Caco-2 (cell line): ENCODE measurements around the gene ACYP1. TPM values are rescaled to one million over a fixed set of nuclear protein-coding genes. Genes with fewer than 3 reads are reported as not detected.

Experiments
- BruUV-seq: library from RNA; stranded (reverse); fragments of 400-500 nt; replicated peaks from 2 replicates; lab custom pipeline; 2021; lab: Mats Ljungman, UMichigan
- CTCF ChIA-PET: fragments of 300-600 bp; sonication (Branson Sonifier 250); formaldehyde crosslinking; loops from one replicate; lab custom pipeline; 2022; ENCODE audit warnings: antibody characterized with exemption; lab: Charles Lee
- POLR2A ChIA-PET: fragments of 300-600 bp; sonication (Branson Sonifier 250); formaldehyde crosslinking; loops from one replicate; lab custom pipeline; 2022; ENCODE audit warnings: antibody characterized with exemption; lab: Charles Lee
- DNase-seq, 2 experiments: peaks; one replicate each; pipeline versions ENCODE4 v3.0.0 to v3.0.0-alpha.2; 2020 to 2022
- H3K27me3 ChIP-seq: replicated peaks from 2 replicates; pipeline ENCODE4 v1.6.0; 2011; ENCODE audit warnings: low read length; ENCODE audit not compliant: control insufficient read depth, insufficient read depth
- H3K36me3 ChIP-seq: 2 replicates; pipeline ENCODE4 v1.5.1; 2011; ENCODE audit warnings: low read length; ENCODE audit not compliant: control insufficient read depth, insufficient read depth
- H3K4me1 ChIP-seq: fragments of 250-450 bp; sonication (Bioruptor Pico); 2 replicates; pipeline ENCODE4 v1.5.1; 2020; ENCODE audit warnings: mild to moderate bottlenecking
- H3K4me3 ChIP-seq: 2 replicates; pipeline ENCODE4 v1.5.1; 2011; ENCODE audit warnings: low read depth, mild to moderate bottlenecking, control low read depth, low read length
- H3K9me3 ChIP-seq: fragments of 250-450 bp; sonication (Bioruptor Pico); 2 replicates; pipeline ENCODE4 v1.5.1; 2020; ENCODE audit warnings: mild to moderate bottlenecking, moderate library complexity
- H3K27ac Mint-ChIP-seq: one replicate; pipeline ENCODE4 v1.8.0; 2022; ENCODE audit warnings: mixed read lengths; ENCODE audit not compliant: unreplicated experiment
- H3K27me3 Mint-ChIP-seq: one replicate; pipeline ENCODE4 v1.8.0; 2022; ENCODE audit warnings: mixed read lengths; ENCODE audit not compliant: insufficient read depth, unreplicated experiment
- H3K36me3 Mint-ChIP-seq: one replicate; pipeline ENCODE4 v1.8.0; 2022; ENCODE audit warnings: mild to moderate bottlenecking, mixed read lengths; ENCODE audit not compliant: insufficient read depth, unreplicated experiment
- H3K4me1 Mint-ChIP-seq: one replicate; pipeline ENCODE4 v1.8.0; 2022; ENCODE audit warnings: low read depth, mixed read lengths; ENCODE audit not compliant: unreplicated experiment
- H3K4me3 Mint-ChIP-seq: one replicate; pipeline ENCODE4 v1.8.0; 2022; ENCODE audit warnings: mild to moderate bottlenecking, moderate library complexity, mixed read lengths; ENCODE audit not compliant: unreplicated experiment
- H3K9me3 Mint-ChIP-seq: one replicate; pipeline ENCODE4 v1.8.0; 2022; ENCODE audit warnings: mixed read lengths; ENCODE audit not compliant: unreplicated experiment
- CTCF ChIP-seq, 2 experiments: fragments of 200-600 bp in 1 of 2; IDR thresholded peaks; 1 replicate in 1 of 2; 2 replicates in 1 of 2; pipeline versions ENCODE4 v1.5.1 to v1.8.0; 2011 to 2022; ENCODE audit warnings: antibody characterized with exemption in 1 of 2, control low read depth in 1 of 2, inconsistent platforms in 1 of 2, low read depth in 1 of 2, low read length in 1 of 2, mild to moderate bottlenecking in 1 of 2, moderate library complexity in 1 of 2; ENCODE audit not compliant: insufficient read depth in 1 of 2, severe bottlenecking in 1 of 2, unreplicated experiment in 1 of 2
- intact Hi-C: fragments of 100-400 bp; cut with micrococcal nuclease; formaldehyde crosslinking; loops from one replicate; pipeline ENCODE4 v1.10.0; 2022; ENCODE audit not compliant: unreplicated experiment
- total RNA-seq: library from RNA; stranded (reverse); gene quantifications from 2 replicates; pipeline ENCODE4 v1.2.3, GENCODE V29; 2022

ACYP1 gene
- total RNA-seq, 1 experiment from 2014 or later = 16.0 TPM

- POLR2A ChIA-PET = no interaction called here
- CTCF ChIA-PET = no interaction called here
- Histone ChIP-seq H3K4me1 (peaks cover 14% of the 10 kb centered on the region), H3K27me3 (no peaks in the 10 kb centered on the region), H3K9me3 (no peaks in the 10 kb centered on the region), H3K4me3 (no peak overlapping the region), H3K36me3 (peaks cover 4% of the 10 kb centered on the region; the same call in 1 of the 2 replicates)
- DNase-seq = no peak
- H3K9me3 Mint-ChIP-seq = no peaks in the 10 kb centered on the region
- H3K27ac Mint-ChIP-seq = no peak overlapping the region
- H3K4me3 Mint-ChIP-seq = no peak overlapping the region
- no TSS peak for BruUV-seq
- H3K4me1 Mint-ChIP-seq = peaks cover 18% of the 10 kb centered on the region
- H3K27me3 Mint-ChIP-seq = no peaks in the 10 kb centered on the region
- intact Hi-C loops = no loop called here
- no peak for TF ChIP-seq CTCF (IDR thresholded peaks at IDR 0.05; ENCODE audit: insufficient read depth in 1 of 2, low read depth in 1 of 2, low read length in 1 of 2, severe bottlenecking in 1 of 2, unreplicated experiment in 1 of 2)
- peaks cover 70% of the 10 kb centered on the region for H3K36me3 Mint-ChIP-seq
Measured at GRCh38 chr14:75015496-75015895, 48.3 kb downstream of the ACYP1 start.

- no peak overlapping the region for H3K27ac Mint-ChIP-seq
- POLR2A ChIA-PET = no interaction called here
- Histone ChIP-seq H3K27me3 (no peaks in the 10 kb centered on the region), H3K4me3 (no peak overlapping the region), H3K36me3 (peaks cover 4% of the 10 kb centered on the region; the same call in 1 of the 2 replicates), H3K9me3 (no peaks in the 10 kb centered on the region), H3K4me1 (peaks cover 3% of the 10 kb centered on the region)
- no peak overlapping the region for H3K4me3 Mint-ChIP-seq
- H3K9me3 Mint-ChIP-seq = no peaks in the 10 kb centered on the region
- peaks cover 55% of the 10 kb centered on the region for H3K36me3 Mint-ChIP-seq
- intact Hi-C loops = no loop called here
- BruUV-seq = no TSS peak
- CTCF ChIA-PET = no interaction called here
- H3K27me3 Mint-ChIP-seq = no peaks in the 10 kb centered on the region
- no peaks in the 10 kb centered on the region for H3K4me1 Mint-ChIP-seq
- no peak for DNase-seq
- no peak for TF ChIP-seq CTCF (IDR thresholded peaks at IDR 0.05; ENCODE audit: insufficient read depth in 1 of 2, low read depth in 1 of 2, low read length in 1 of 2, severe bottlenecking in 1 of 2, unreplicated experiment in 1 of 2)
Measured at GRCh38 chr14:75013290-75013689, 50.5 kb downstream of the ACYP1 start.

GRCh38 chr14:75011356-75011994 lies 52.3 kb downstream of the ACYP1 start:
- TF ChIP-seq CTCF (IDR thresholded peaks at IDR 0.05; ENCODE audit: insufficient read depth in 1 of 2, low read depth in 1 of 2, low read length in 1 of 2, severe bottlenecking in 1 of 2, unreplicated experiment in 1 of 2) = no peak
- ChIA-PET CTCF (interaction anchor here (1.2 kb wide), 1 partner anchor 88 kb away, joined by 3 read pairs; the partner anchor contains the start of gene RPS6KL1), POLR2A (no interaction called here)
- Mint-ChIP-seq H3K27ac (no peak overlapping the region), H3K9me3 (no peaks in the 10 kb centered on the region), H3K36me3 (peaks cover 56% of the 10 kb centered on the region), H3K27me3 (no peaks in the 10 kb centered on the region), H3K4me3 (no peak overlapping the region), H3K4me1 (no peaks in the 10 kb centered on the region)
- no peak overlapping the region for H3K4me3 ChIP-seq
- no peaks in the 10 kb centered on the region for H3K4me1 ChIP-seq
- intact Hi-C loops = no loop called here
- BruUV-seq = no TSS peak
- no peak for DNase-seq
- H3K36me3 ChIP-seq = peaks cover 5% of the 10 kb centered on the region
- H3K9me3 ChIP-seq = no peaks in the 10 kb centered on the region
- no peaks in the 10 kb centered on the region for H3K27me3 ChIP-seq
